IPS-15b (cell line): Measurements from ENCODE around the gene PIAS1.

Experiments used
- H3K27me3 ChIP-seq: one replicate; pipeline ENCODE4 v1.6.1; 2013; ENCODE audit warnings: low read length; ENCODE audit not compliant: control insufficient read depth, insufficient read depth
- H3K36me3 ChIP-seq: one replicate; pipeline ENCODE4 v1.6.1; 2013; ENCODE audit warnings: low read length; ENCODE audit not compliant: control insufficient read depth, insufficient read depth
- H3K4me1 ChIP-seq: one replicate; pipeline ENCODE4 v1.6.1; 2013; ENCODE audit warnings: mild to moderate bottlenecking, low read length; ENCODE audit not compliant: control insufficient read depth, insufficient read depth
- H3K4me3 ChIP-seq: one replicate; pipeline ENCODE4 v1.5.1; 2013; ENCODE audit warnings: low read depth, low read length
- H3K9ac ChIP-seq: one replicate; pipeline ENCODE4 v1.6.1; 2013; ENCODE audit warnings: low read depth, mild to moderate bottlenecking, low read length
- H3K9me3 ChIP-seq: one replicate; pipeline ENCODE4 v1.6.1; 2013; ENCODE audit warnings: mild to moderate bottlenecking, low read length; ENCODE audit not compliant: control insufficient read depth, insufficient read depth

Gene PIAS1

GRCh38 chr15:68143785-68144184 is 89.7 kb downstream of the PIAS1 start:
- Histone ChIP-seq H3K36me3 (no peaks in the 10 kb centered on the region), H3K4me1 (no peaks in the 10 kb centered on the region), H3K9me3 (no peaks in the 10 kb centered on the region), H3K4me3 (no peak overlapping the region), H3K9ac (no peak overlapping the region), H3K27me3 (no peaks in the 10 kb centered on the region)

- Histone ChIP-seq H3K36me3 (no peaks in the 10 kb centered on the region), H3K27me3 (no peaks in the 10 kb centered on the region), H3K9me3 (no peaks in the 10 kb centered on the region), H3K4me1 (no peaks in the 10 kb centered on the region), H3K9ac (no peak overlapping the region), H3K4me3 (no peak overlapping the region)
Measured at GRCh38 chr15:68145706-68146105, 91.6 kb downstream of the PIAS1 start.

GRCh38 chr15:68148039-68148438 is 93.9 kb downstream of the PIAS1 start:
- H3K36me3 ChIP-seq: no peaks in the 10 kb centered on the region
- H3K9ac ChIP-seq: no peak overlapping the region
- no peaks in the 10 kb centered on the region for H3K27me3 ChIP-seq
- H3K4me3 ChIP-seq: no peak overlapping the region
- H3K9me3 ChIP-seq: no peaks in the 10 kb centered on the region
- H3K4me1 ChIP-seq: no peaks in the 10 kb centered on the region

GRCh38 chr15:68149059-68149458 is 94.9 kb downstream of the PIAS1 start:
- Histone ChIP-seq H3K4me1 (no peaks in the 10 kb centered on the region), H3K4me3 (no peak overlapping the region), H3K27me3 (no peaks in the 10 kb centered on the region), H3K9me3 (no peaks in the 10 kb centered on the region), H3K36me3 (no peaks in the 10 kb centered on the region), H3K9ac (no peak overlapping the region)

GRCh38 chr15:68150187-68150586 is 96.1 kb downstream of the PIAS1 start:
- Histone ChIP-seq H3K9ac (no peak overlapping the region), H3K36me3 (no peaks in the 10 kb centered on the region), H3K27me3 (no peaks in the 10 kb centered on the region), H3K4me3 (no peak overlapping the region), H3K4me1 (no peaks in the 10 kb centered on the region), H3K9me3 (no peaks in the 10 kb centered on the region)

GRCh38 chr15:68151277-68151676 is 97.2 kb downstream of the PIAS1 start:
- H3K36me3 ChIP-seq: no peaks in the 10 kb centered on the region

GRCh38 chr15:68152342-68152741 is 98.2 kb downstream of the PIAS1 start:
- H3K9me3 ChIP-seq: no peaks in the 10 kb centered on the region

More at GRCh38 chr15:68151277-68151676, 97.2 kb downstream of the PIAS1 start:
- no peaks in the 10 kb centered on the region for H3K4me1 ChIP-seq
- H3K4me3 ChIP-seq: no peak overlapping the region
- no peaks in the 10 kb centered on the region for H3K9me3 ChIP-seq
- H3K27me3 ChIP-seq: no peaks in the 10 kb centered on the region
- no peak overlapping the region for H3K9ac ChIP-seq

GRCh38 chr15:68154923-68155559 is 100.9 kb downstream of the PIAS1 start:
- Histone ChIP-seq H3K9ac (no peak overlapping the region), H3K9me3 (no peaks in the 10 kb centered on the region), H3K27me3 (no peaks in the 10 kb centered on the region), H3K4me1 (no peaks in the 10 kb centered on the region), H3K36me3 (no peaks in the 10 kb centered on the region), H3K4me3 (no peak overlapping the region)

More at GRCh38 chr15:68152342-68152741, 98.2 kb downstream of the PIAS1 start:
- Histone ChIP-seq H3K4me1 (no peaks in the 10 kb centered on the region), H3K36me3 (no peaks in the 10 kb centered on the region), H3K9ac (no peak overlapping the region), H3K27me3 (no peaks in the 10 kb centered on the region), H3K4me3 (no peak overlapping the region)

- Histone ChIP-seq H3K4me3 (no peak overlapping the region), H3K36me3 (no peaks in the 10 kb centered on the region), H3K9ac (no peak overlapping the region), H3K27me3 (no peaks in the 10 kb centered on the region), H3K9me3 (no peaks in the 10 kb centered on the region), H3K4me1 (no peaks in the 10 kb centered on the region)
Measured at GRCh38 chr15:68157074-68157473, 103.0 kb downstream of the PIAS1 start.

- H3K27me3 ChIP-seq: no peaks in the 10 kb centered on the region
- H3K4me1 ChIP-seq: no peaks in the 10 kb centered on the region
- H3K9ac ChIP-seq: no peak overlapping the region
- no peaks in the 10 kb centered on the region for H3K36me3 ChIP-seq
- H3K4me3 ChIP-seq: no peak overlapping the region
- no peaks in the 10 kb centered on the region for H3K9me3 ChIP-seq
Measured at GRCh38 chr15:68158046-68158628, 104.0 kb downstream of the PIAS1 start.

- Histone ChIP-seq H3K4me3 (no peak overlapping the region), H3K9me3 (no peaks in the 10 kb centered on the region), H3K4me1 (no peaks in the 10 kb centered on the region), H3K36me3 (no peaks in the 10 kb centered on the region), H3K9ac (no peak overlapping the region), H3K27me3 (no peaks in the 10 kb centered on the region)
Measured at GRCh38 chr15:68163191-68163590, 109.1 kb downstream of the PIAS1 start.

GRCh38 chr15:68166847-68167246 is 112.7 kb downstream of the PIAS1 start:
- H3K4me1 ChIP-seq: no peaks in the 10 kb centered on the region
- H3K9me3 ChIP-seq: no peaks in the 10 kb centered on the region
- no peak overlapping the region for H3K9ac ChIP-seq
- H3K27me3 ChIP-seq: no peaks in the 10 kb centered on the region
- no peak overlapping the region for H3K4me3 ChIP-seq
- no peaks in the 10 kb centered on the region for H3K36me3 ChIP-seq
